ENCODE measurements around the gene RELL2. TPM values are rescaled to one million over a fixed set of nuclear protein-coding genes. Genes with fewer than 3 reads are reported as not detected.

RELL2 gene
- total RNA-seq, 1 experiment from 2014 or later = 2.1 TPM

Other genes starting within 250 kb of the RELL2 start
- gene PCDHGB4, start 249.3 kb upstream of the RELL2 start, total RNA-seq (2014; rRNA removed; shearing (Covaris generic)) = 1.7 and 3.1 TPM in 2 replicates
- gene PCDHGA8, start 244.4 kb upstream of the RELL2 start, total RNA-seq (2014; rRNA removed; shearing (Covaris generic)) = 3.3 and 3.4 TPM in 2 replicates
- 1.6 and 2.2 TPM in 2 replicates for gene PCDHGB5, start 239.1 kb upstream of the RELL2 start, total RNA-seq (2014; rRNA removed; shearing (Covaris generic))
- gene PCDHGA9, start 234.2 kb upstream of the RELL2 start, total RNA-seq (2014; rRNA removed; shearing (Covaris generic)) = 1.8 and 2.3 TPM in 2 replicates
- 1.4 and 2.6 TPM in 2 replicates for gene PCDHGB6, start 229.0 kb upstream of the RELL2 start, total RNA-seq (2014; rRNA removed; shearing (Covaris generic))
- gene PCDHGA10, start 224.0 kb upstream of the RELL2 start, total RNA-seq (2014; rRNA removed; shearing (Covaris generic)) = 1.3 and 1.6 TPM in 2 replicates
- gene PCDHGB7, start 219.3 kb upstream of the RELL2 start, total RNA-seq (2014; rRNA removed; shearing (Covaris generic)) = 0.91 and 1.8 TPM in 2 replicates
- 1.3 and 1.4 TPM in 2 replicates for gene PCDHGA11, start 215.9 kb upstream of the RELL2 start, total RNA-seq (2014; rRNA removed; shearing (Covaris generic))
- 1.2 and 1.4 TPM in 2 replicates for gene PCDHGA12, start 206.5 kb upstream of the RELL2 start, total RNA-seq (2014; rRNA removed; shearing (Covaris generic))
- 105 and 109 TPM in 2 replicates for gene PCDHGC3, start 161.0 kb upstream of the RELL2 start, total RNA-seq (2014; rRNA removed; shearing (Covaris generic))
- gene PCDHGC4, start 152.0 kb upstream of the RELL2 start, total RNA-seq (2014; rRNA removed; shearing (Covaris generic)) = 3.4 and 3.6 TPM in 2 replicates
- gene PCDHGC5, start 147.9 kb upstream of the RELL2 start, total RNA-seq (2014; rRNA removed; shearing (Covaris generic)) = 1.3 and 2.8 TPM in 2 replicates
- gene DIAPH1, start 18.0 kb upstream of the RELL2 start, total RNA-seq (2014; rRNA removed; shearing (Covaris generic)) = 54.4 and 56.2 TPM in 2 replicates
- 102 and 110 TPM in 2 replicates for gene HDAC3, start 148 bp upstream of the RELL2 start, total RNA-seq (2014; rRNA removed; shearing (Covaris generic))
- gene FCHSD1, start 14.4 kb downstream of the RELL2 start, total RNA-seq (2014; rRNA removed; shearing (Covaris generic)) = 2.0 and 2.1 TPM in 2 replicates
- 5.8 and 6.2 TPM in 2 replicates for gene ARAP3, start 45.2 kb downstream of the RELL2 start, total RNA-seq (2014; rRNA removed; shearing (Covaris generic))
- 0.08 and 0.20 TPM in 2 replicates for gene PCDH1, start 241.4 kb downstream of the RELL2 start, total RNA-seq (2014; rRNA removed; shearing (Covaris generic))

All from SJCRH30 (cell line).